ENCODE results near the gene LRRC74A. TPM values are rescaled to one million over a fixed set of nuclear protein-coding genes. Genes with fewer than 3 reads are reported as not detected.

Gene LRRC74A
- total RNA-seq, 2 experiments from 2014 or later = not detected

DNA sequence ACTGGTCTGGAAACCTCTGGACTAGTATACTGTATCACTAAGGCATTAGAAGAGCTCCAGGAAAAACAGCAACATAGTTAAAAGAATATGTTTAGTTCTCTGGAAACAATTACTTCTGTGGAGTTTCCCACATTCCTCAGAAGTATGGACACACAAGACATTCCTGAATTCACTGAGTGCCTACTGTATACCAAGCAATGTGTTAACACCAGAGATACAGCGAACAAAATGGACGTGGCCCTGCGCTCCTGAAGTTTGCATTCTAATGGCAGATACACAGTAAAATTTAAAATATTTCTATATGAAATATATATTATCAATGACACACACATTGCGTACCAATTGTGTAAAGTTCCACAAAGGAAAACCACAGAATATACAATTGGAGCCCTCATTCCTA lies 14.6 kb upstream of the LRRC74A start:
- H3K27ac Mint-ChIP-seq = no peak overlapping the region

DNA sequence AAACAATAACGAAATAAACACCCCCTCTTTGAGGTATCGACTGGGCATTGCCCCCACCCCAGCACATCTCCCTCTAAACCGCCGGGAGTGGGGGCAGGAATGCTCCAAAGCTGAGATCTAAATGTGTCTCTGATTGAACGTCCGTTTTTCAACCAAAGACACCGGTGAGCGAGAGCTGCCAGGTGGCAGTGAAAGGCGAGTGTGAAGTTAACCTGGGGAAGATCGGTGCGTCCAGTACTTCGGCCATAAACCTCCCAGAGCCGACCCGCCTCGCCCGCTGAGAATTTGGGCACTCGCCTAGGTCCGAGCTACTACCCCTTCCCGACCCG lies 14.2 kb upstream of the LRRC74A start:
- no peaks in the 10 kb centered on the region for H3K27me3 Mint-ChIP-seq (ENCODE audit: low read depth)
- no peaks in the 10 kb centered on the region for H3K9me3 Mint-ChIP-seq
- peak overlapping the region; percentile 91 for H3K4me3 Mint-ChIP-seq
- H3K36me3 Mint-ChIP-seq (ENCODE audit: low read depth) = peaks cover 8% of the 10 kb centered on the region
- CTCF ChIA-PET = interaction anchor here (0.6 to 2.9 kb wide), 13 partner anchors 10 to 257 kb away, joined by 3 to 20 read pairs (median 4); partner anchors contain the start of gene LRRC74A
- H3K27ac Mint-ChIP-seq = peak overlapping the region; percentile 81
- H3K4me1 Mint-ChIP-seq (ENCODE audit: low read depth) = peaks cover 24% of the 10 kb centered on the region
- peak; percentile 17 for DNase-seq
- intact Hi-C loops (cut with micrococcal nuclease) = loop anchor here (1.0 to 2.0 kb wide), 2 partner anchors 286 to 661 kb away; partner anchors contain the start of genes CIPC and GPATCH2L

More for the DNA sequence above, 14.6 kb upstream of the LRRC74A start:
- Mint-ChIP-seq H3K27me3 (ENCODE audit: low read depth) (no peaks in the 10 kb centered on the region), H3K4me1 (ENCODE audit: low read depth) (peaks cover 24% of the 10 kb centered on the region), H3K9me3 (no peaks in the 10 kb centered on the region), H3K36me3 (ENCODE audit: low read depth) (peaks cover 11% of the 10 kb centered on the region), H3K4me3 (peak overlapping the region; percentile 91)
- intact Hi-C loops (cut with micrococcal nuclease) = loop anchor here (1.0 to 2.0 kb wide), 3 partner anchors 27 to 101 kb away; no protein-coding TSS in a partner anchor
- CTCF ChIA-PET = interaction anchor here (0.7 to 2.9 kb wide), 15 partner anchors 9 to 742 kb away, joined by 3 to 20 read pairs (median 4); partner anchors contain the start of gene LRRC74A
- DNase-seq = no peak

DNA sequence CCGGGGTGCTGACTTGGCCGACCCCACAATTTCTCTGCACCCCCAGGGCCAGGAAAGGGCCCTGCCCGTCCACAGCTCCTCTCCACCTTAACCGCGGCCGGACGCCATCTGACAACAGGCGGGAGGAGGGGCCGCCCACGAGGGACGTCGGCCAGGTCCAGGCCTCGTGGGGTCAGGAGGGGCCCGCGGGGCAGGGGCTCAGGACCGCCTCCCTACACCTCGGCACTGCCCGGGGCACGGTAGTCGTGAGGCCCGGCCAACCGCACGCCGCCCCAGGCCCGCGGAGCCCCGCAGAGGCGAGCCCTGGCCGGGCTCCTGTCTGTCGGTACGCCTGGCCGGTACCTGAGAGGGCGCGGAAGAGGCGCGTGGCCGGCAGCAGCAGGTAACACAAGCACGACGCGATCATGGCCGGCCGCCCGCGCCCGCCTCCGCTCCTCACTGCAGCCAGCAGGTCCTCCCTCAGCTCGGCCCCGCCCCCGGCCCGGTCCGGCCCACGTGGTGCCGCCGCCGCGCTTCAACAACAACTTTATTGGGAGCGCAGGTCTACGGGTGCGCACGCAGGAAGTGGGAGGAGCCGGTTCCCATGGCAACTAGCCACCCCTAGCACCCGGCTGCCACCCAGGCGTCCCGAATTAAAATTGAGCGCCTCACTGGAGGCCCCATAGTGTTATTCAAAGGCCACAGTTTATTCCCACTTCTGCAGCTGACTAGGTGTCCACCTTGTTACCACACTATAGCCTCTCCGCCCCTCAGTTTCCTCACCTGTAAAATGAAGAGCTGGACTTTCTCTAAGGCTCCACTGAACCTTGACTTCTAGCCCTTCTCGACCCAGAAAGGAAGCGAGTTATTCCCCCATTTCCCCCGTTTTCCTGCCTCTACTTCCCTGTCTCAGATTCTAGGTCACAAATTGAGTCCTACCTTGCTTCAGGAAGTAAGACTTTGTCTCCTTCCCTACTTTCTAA lies 13.5 kb upstream of the LRRC74A start, which contains the start of gene ANGEL1:
ANGEL1 (minus strand) TSS at position 461 of the 962 bp plus-strand sequence; CDS start at position 406, 55 bp downstream.
- DNase-seq = peak; percentile 97
- CTCF ChIA-PET = interaction anchor here (0.6 to 2.9 kb wide), 6 partner anchors 11 to 105 kb away, joined by 4 to 20 read pairs (median 5); no protein-coding TSS in a partner anchor
- intact Hi-C loops (cut with micrococcal nuclease) = loop anchor here (1.0 to 2.0 kb wide), 4 partner anchors 32 to 662 kb away; partner anchors contain the start of genes CIPC, GPATCH2L and GSTZ1

DNA sequence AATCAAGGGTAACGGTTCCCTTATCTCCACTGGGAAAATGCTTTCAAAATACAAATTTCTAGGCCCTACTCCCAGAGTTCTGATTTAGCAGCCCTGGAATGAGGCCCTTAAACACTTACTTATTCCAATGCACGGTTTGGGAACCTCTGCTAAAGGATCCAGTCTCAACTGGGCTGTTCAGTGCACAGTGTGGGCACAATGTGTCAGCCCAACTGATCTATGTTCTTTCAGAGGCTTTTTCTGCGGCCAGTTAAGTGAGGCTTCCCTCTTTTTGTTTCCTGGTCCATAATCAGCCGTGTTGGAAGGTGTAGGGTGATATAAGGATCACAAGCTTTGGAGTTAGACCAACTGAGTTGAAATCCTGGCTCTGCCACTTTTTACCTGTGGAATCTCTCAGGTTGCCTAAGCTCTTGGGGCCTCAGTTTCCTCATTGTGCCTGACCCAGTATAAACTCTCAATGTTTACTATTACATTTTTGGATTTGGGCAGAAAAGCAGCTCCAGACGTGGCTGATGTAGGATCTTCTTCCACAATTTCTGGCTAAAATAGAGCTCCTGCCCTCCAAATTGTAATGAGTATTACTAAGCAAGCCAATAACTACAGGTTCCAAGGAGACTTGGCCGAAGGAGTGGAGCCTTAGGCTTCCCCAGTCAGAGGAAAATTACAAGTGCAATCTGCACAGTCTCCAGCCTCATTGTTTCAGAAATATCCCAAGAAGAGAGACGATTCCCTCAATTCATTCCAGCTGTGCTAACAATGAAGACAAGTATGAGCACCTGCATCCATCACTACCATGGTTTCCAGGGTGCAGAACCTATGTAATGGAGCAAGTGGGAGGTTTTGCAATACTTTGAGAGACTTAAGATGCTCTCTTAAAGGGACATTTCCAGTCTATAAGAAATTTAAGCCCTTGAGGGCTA lies 11.2 kb upstream of the LRRC74A start:
- DNase-seq = no peak
- CTCF ChIA-PET = interaction anchor here (0.6 to 1.6 kb wide), 3 partner anchors 30 to 152 kb away, joined by 3 to 5 read pairs (median 4); no protein-coding TSS in a partner anchor
- Mint-ChIP-seq H3K4me3 (no peak overlapping the region), H3K4me1 (ENCODE audit: low read depth) (peaks cover 15% of the 10 kb centered on the region), H3K9me3 (no peaks in the 10 kb centered on the region), H3K36me3 (ENCODE audit: low read depth) (peaks cover under 1% of the 10 kb centered on the region), H3K27ac (no peak overlapping the region), H3K27me3 (ENCODE audit: low read depth) (no peaks in the 10 kb centered on the region)
- intact Hi-C loops (cut with micrococcal nuclease) = no loop called here

More for the DNA sequence above, 13.5 kb upstream of the LRRC74A start, which contains the start of gene ANGEL1:
- no peaks in the 10 kb centered on the region for H3K27me3 Mint-ChIP-seq (ENCODE audit: low read depth)
- H3K4me3 Mint-ChIP-seq = peak within 1 kb of the TSS; percentile 91
- H3K36me3 Mint-ChIP-seq (ENCODE audit: low read depth) = peaks cover 7% of the 10 kb centered on the region
- peaks cover 24% of the 10 kb centered on the region for H3K4me1 Mint-ChIP-seq (ENCODE audit: low read depth)
- H3K27ac Mint-ChIP-seq = peak within 1 kb of the TSS; percentile 81
- H3K9me3 Mint-ChIP-seq = no peaks in the 10 kb centered on the region

DNA sequence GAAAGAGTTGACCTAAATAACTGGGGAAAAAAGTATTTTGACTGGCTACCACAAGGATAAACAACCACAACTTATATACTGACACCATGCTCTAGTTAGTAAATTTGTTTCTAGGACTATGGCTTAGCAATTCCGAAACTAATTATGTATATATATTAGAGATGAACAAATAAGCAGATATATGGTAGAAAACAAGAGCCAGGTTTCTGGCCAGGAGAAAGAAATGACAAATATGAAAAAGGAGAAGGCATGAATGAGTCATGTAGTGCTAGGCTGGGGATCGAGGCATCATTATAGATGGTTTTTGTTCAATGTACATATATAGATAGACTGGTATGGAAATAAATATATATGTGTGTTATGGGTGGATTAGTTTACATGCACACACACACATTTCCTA lies 5.5 kb upstream of the LRRC74A start:
- H3K36me3 Mint-ChIP-seq (ENCODE audit: low read depth) = no peaks in the 10 kb centered on the region
- intact Hi-C loops (cut with micrococcal nuclease) = no loop called here
- no peaks in the 10 kb centered on the region for H3K9me3 Mint-ChIP-seq
- H3K27me3 Mint-ChIP-seq (ENCODE audit: low read depth) = peaks cover 2% of the 10 kb centered on the region
- H3K4me1 Mint-ChIP-seq (ENCODE audit: low read depth) = no peaks in the 10 kb centered on the region
- CTCF ChIA-PET = interaction anchor here (0.7 kb wide), 1 partner anchor 860 kb away, joined by 3 read pairs; no protein-coding TSS in a partner anchor
- no peak for DNase-seq
- H3K27ac Mint-ChIP-seq = no peak overlapping the region
- H3K4me3 Mint-ChIP-seq = no peak overlapping the region

DNA sequence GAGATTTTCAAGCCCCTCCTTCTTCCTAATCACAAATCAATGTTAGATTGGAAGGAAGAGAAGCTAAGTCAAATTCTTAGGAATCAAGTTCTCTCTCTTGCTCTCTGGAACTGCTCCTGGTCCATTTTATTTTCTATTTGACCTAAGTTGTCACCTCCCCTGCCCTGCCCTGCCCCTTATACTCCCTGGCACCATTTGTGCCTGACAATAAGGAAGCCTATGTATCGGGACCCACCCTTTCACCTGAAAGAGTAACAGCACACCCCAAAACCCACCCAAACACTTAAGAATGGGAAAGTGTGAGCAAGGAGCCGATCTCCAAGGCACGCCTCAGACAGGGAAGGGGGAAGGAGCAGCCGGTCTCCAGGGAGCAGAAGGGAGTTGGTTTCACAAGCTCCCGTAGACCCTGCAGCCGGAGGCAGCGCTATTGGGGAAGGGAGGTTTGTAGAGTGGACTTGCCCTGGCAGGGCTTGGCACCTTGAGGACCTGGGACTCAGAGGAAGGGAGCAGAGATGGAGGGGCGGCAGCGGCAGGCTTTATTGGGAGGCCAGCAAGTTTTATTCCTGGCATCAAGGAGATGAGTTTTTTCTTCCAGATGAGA lies 1.6 kb downstream of the LRRC74A start:
- no peak for DNase-seq
- CTCF ChIA-PET = interaction anchor here (2.4 kb wide), 1 partner anchor 47 kb away, joined by 6 read pairs; no protein-coding TSS in a partner anchor
- Mint-ChIP-seq H3K4me1 (ENCODE audit: low read depth) (no peaks in the 10 kb centered on the region), H3K27ac (no peak overlapping the region), H3K4me3 (no peak overlapping the region), H3K36me3 (ENCODE audit: low read depth) (no peaks in the 10 kb centered on the region), H3K9me3 (no peaks in the 10 kb centered on the region), H3K27me3 (ENCODE audit: low read depth) (no peaks in the 10 kb centered on the region)
- intact Hi-C loops (cut with micrococcal nuclease) = no loop called here

DNA sequence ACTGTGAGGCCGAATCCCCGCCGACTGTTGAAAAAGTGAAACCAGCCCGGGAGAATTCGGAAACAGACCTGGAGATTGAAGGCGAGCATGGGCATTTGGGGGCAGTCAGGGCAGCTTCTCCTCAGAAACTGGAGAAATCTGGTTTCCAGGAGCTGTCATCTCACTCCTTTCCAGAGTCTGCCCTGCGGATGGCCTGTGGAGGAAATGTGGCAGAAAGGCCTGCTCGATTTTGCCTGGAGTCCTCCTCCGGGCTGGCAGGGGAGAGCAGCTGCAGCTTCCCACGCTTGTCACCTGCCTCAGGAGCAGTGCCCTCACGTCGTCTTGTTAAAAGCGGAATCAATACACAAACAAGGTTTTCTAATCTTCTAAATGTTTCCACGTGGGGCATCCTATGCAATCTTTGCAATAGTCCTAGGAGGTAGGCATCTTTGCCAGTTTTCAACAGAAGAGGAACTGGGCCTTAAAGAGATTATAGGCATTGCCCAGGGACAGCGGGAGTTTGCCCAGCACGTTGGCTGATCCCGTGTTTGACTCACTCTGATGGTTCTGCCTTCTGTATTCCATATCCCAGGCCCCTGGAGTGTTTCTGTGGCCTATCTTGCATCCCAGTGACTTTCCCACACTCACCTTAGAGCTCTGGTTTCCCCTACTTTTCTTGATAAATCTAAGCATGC lies 2.3 kb downstream of the LRRC74A start:
- H3K4me1 Mint-ChIP-seq (ENCODE audit: low read depth) = no peaks in the 10 kb centered on the region
- no peak for DNase-seq
- no peak overlapping the region for H3K27ac Mint-ChIP-seq
- H3K9me3 Mint-ChIP-seq = no peaks in the 10 kb centered on the region
- H3K36me3 Mint-ChIP-seq (ENCODE audit: low read depth) = no peaks in the 10 kb centered on the region
- no peak overlapping the region for H3K4me3 Mint-ChIP-seq
- H3K27me3 Mint-ChIP-seq (ENCODE audit: low read depth) = no peaks in the 10 kb centered on the region
- intact Hi-C loops (cut with micrococcal nuclease) = no loop called here
- CTCF ChIA-PET = no interaction called here

DNA sequence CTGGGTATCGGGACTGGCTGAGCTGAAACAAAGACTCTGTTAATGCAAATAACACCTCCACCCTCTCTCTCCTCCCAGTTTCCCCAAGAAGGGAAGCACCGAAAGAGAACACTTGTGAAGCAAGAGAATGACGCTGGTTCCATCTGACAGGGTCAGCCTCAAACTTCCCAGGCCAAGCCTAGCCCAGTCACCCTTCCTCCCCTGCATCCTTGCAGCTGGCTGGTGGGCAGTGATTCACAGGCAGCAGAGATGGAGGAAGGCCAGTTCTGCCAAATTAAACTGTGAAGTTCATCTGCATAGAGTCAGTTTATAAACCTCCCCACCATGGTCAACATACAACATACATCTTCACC lies 2.8 kb downstream of the LRRC74A start:
- H3K36me3 Mint-ChIP-seq (ENCODE audit: low read depth) = no peaks in the 10 kb centered on the region
- H3K4me1 Mint-ChIP-seq (ENCODE audit: low read depth) = no peaks in the 10 kb centered on the region
- no peak overlapping the region for H3K4me3 Mint-ChIP-seq
- H3K9me3 Mint-ChIP-seq = no peaks in the 10 kb centered on the region
- CTCF ChIA-PET = no interaction called here
- DNase-seq = no peak
- intact Hi-C loops (cut with micrococcal nuclease) = no loop called here
- H3K27me3 Mint-ChIP-seq (ENCODE audit: low read depth) = no peaks in the 10 kb centered on the region
- no peak overlapping the region for H3K27ac Mint-ChIP-seq

DNA sequence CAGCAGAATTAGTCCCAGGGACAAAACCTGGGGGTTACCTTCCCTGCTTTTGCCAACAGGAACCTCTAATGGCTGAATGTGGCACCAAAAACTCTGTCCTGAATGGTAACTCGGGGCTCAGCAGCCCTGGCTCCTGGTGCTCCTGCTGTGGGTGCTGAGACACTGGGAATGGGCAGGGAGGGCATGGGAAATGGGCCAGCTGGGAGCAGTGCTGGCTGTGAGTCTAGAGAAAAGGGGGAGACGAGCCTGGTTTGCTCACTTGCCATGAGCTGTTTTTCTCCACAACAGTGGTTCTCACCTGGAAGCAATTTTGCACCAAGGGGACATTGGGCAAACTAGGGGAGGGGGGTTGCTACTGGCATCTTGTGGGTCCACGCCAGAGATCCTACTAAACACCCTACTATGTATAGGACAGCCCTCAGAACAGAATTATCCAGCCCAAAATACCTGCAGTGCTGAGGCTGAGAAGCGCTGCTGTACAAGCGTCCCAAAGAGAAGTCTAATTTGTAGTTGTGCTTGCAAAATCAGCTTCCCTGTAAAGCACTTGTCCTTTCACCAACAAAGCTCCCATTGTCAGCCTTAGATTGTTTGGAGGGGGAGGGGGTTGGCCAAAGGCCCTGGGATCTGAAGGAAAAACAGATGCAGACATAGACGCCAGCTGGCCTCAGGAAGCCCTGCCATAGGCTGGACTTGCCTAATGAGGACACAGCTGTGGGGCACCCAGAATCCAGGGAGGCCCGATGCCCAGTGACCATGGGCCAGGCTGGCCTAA lies 3.6 kb downstream of the LRRC74A start:
- Mint-ChIP-seq H3K4me1 (ENCODE audit: low read depth) (no peaks in the 10 kb centered on the region), H3K9me3 (no peaks in the 10 kb centered on the region), H3K27ac (no peak overlapping the region), H3K27me3 (ENCODE audit: low read depth) (no peaks in the 10 kb centered on the region), H3K4me3 (no peak overlapping the region), H3K36me3 (ENCODE audit: low read depth) (no peaks in the 10 kb centered on the region)
- DNase-seq = no peak
- CTCF ChIA-PET = interaction anchor here (0.9 to 1.8 kb wide), 2 partner anchors 45 to 120 kb away, joined by 3 to 6 read pairs; no protein-coding TSS in a partner anchor
- intact Hi-C loops (cut with micrococcal nuclease) = no loop called here

DNA sequence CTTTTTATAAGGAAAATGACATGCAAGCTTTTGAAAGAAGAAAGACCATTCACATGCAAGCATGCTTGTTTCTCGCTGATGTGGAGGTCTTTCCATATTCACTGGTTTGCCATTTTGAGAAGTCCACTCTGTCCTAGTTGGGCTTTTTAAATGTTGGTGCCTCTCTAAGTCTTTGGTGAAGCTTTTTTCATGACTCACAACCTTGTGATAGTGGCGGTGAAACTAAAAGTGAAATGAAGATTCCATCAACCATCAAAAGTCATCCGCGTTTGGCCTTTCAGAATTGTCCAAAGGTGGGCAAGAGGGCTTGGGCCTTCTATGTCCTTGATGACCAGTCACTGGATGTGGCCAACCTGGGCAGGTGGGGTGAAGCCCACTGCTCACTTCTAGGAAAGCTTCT lies 4.3 kb downstream of the LRRC74A start:
- Mint-ChIP-seq H3K9me3 (no peaks in the 10 kb centered on the region), H3K27me3 (ENCODE audit: low read depth) (no peaks in the 10 kb centered on the region), H3K4me1 (ENCODE audit: low read depth) (no peaks in the 10 kb centered on the region)

More for the DNA sequence above, 4.3 kb downstream of the LRRC74A start:
- CTCF ChIA-PET = interaction anchor here (0.9 to 1.8 kb wide), 3 partner anchors 46 to 121 kb away, joined by 3 to 6 read pairs (median 5); no protein-coding TSS in a partner anchor
- Mint-ChIP-seq H3K36me3 (ENCODE audit: low read depth) (no peaks in the 10 kb centered on the region), H3K27ac (no peak overlapping the region), H3K4me3 (no peak overlapping the region)
- intact Hi-C loops (cut with micrococcal nuclease) = no loop called here
- DNase-seq = no peak
